HepG2 (cell line): ENCODE data around the gene SCARB2. TPM values are rescaled to one million over a fixed set of nuclear protein-coding genes. Genes with fewer than 3 reads are reported as not detected.

ENCODE experiments used
- ADNP ChIP-seq: sonication (generic); formaldehyde crosslinking; IDR thresholded peaks from 2 replicates; pipeline ENCODE4 v1.4.0; 2020; ENCODE audit warnings: missing genetic modification reagents
- BHLHE40 ChIP-seq: IDR thresholded peaks from 2 replicates; pipeline ENCODE4 v1.6.1; 2011; ENCODE audit warnings: low read length, improper control_type of control experiment
- CREB1 ChIP-seq, 2 experiments: fragments of 450-650 bp in 1 of 2; IDR thresholded peaks; 2 replicates each; pipeline ENCODE4 v1.6.1; 2016 to 2017; ENCODE audit warnings: control low read depth in 1 of 2, mild to moderate bottlenecking in 1 of 2, missing compliant biosample characterization in 1 of 2, missing genetic modification characterization in 1 of 2
- ESRRA ChIP-seq: sonication (generic); formaldehyde crosslinking; IDR thresholded peaks from 2 replicates; pipeline ENCODE4 v1.5.1; 2020; ENCODE audit warnings: mild to moderate bottlenecking, low read depth, missing genetic modification reagents
- FOXC1 ChIP-seq: sonication (generic); formaldehyde crosslinking; IDR thresholded peaks from 2 replicates; pipeline ENCODE4 v1.8.0; 2022; ENCODE audit warnings: mild to moderate bottlenecking, missing genetic modification reagents, borderline replicate concordance
- KDM6A ChIP-seq: IDR thresholded peaks from 2 replicates; pipeline ENCODE4 v1.6.1; 2016; ENCODE audit warnings: low read depth
- MTF1 ChIP-seq: sonication (generic); formaldehyde crosslinking; IDR thresholded peaks from 2 replicates; pipeline ENCODE4 v1.5.0; 2020; ENCODE audit warnings: missing genetic modification reagents
- NFRKB ChIP-seq: fragments of 450-650 bp; IDR thresholded peaks from 2 replicates; pipeline ENCODE4 v1.6.1; 2017
- NR1H2 ChIP-seq: sonication (generic); formaldehyde crosslinking; IDR thresholded peaks from 2 replicates; pipeline ENCODE4 v1.8.1; 2022; ENCODE audit warnings: low read depth, missing genetic modification reagents, borderline replicate concordance
- PHB2 ChIP-seq: fragments of 450-650 bp; IDR thresholded peaks from 2 replicates; pipeline ENCODE4 v1.6.1; 2018; ENCODE audit not compliant: partially characterized antibody
- RARG ChIP-seq: sonication (generic); formaldehyde crosslinking; IDR thresholded peaks from 2 replicates; pipeline ENCODE4 v1.4.0; 2020; ENCODE audit warnings: low read depth, mild to moderate bottlenecking, missing genetic modification reagents
- SPEN ChIP-seq: sonication (generic); formaldehyde crosslinking; IDR thresholded peaks from 2 replicates; pipeline ENCODE4 v1.5.1; 2020; ENCODE audit warnings: low read depth, mild to moderate bottlenecking, missing genetic modification reagents
- TFDP1 ChIP-seq: IDR thresholded peaks from 2 replicates; pipeline ENCODE4 v1.6.1; 2016; ENCODE audit warnings: missing compliant biosample characterization, missing genetic modification reagents, borderline replicate concordance
- TGIF2 ChIP-seq: IDR thresholded peaks from 2 replicates; pipeline ENCODE4 v1.6.1; 2016; ENCODE audit warnings: control low read depth, missing compliant biosample characterization
- THAP8 ChIP-seq: sonication (generic); formaldehyde crosslinking; IDR thresholded peaks from 2 replicates; pipeline ENCODE4 v1.5.1; 2020; ENCODE audit warnings: missing genetic modification reagents, mild to moderate bottlenecking, borderline replicate concordance
- ZBED4 ChIP-seq: sonication (generic); formaldehyde crosslinking; IDR thresholded peaks from 2 replicates; pipeline ENCODE4 v1.4.0; 2020; ENCODE audit warnings: missing genetic modification reagents, borderline replicate concordance
- ZNF552 ChIP-seq: sonication (generic); formaldehyde crosslinking; IDR thresholded peaks from 2 replicates; pipeline ENCODE4 v1.9.0; 2022; ENCODE audit warnings: missing genetic modification reagents, mild to moderate bottlenecking, borderline replicate concordance
- ZNF563 ChIP-seq: sonication (generic); formaldehyde crosslinking; IDR thresholded peaks from 2 replicates; pipeline ENCODE4 v1.8.0; 2022; ENCODE audit warnings: mild to moderate bottlenecking, moderate library complexity, missing genetic modification reagents
- ZNF710 ChIP-seq: sonication (generic); formaldehyde crosslinking; IDR thresholded peaks from 2 replicates; pipeline ENCODE4 v1.5.0; 2020; ENCODE audit warnings: mild to moderate bottlenecking, missing genetic modification reagents, borderline replicate concordance
- ZNF839 ChIP-seq: sonication (generic); formaldehyde crosslinking; IDR thresholded peaks from 2 replicates; pipeline ENCODE4 v1.4.0; 2020; ENCODE audit warnings: missing genetic modification reagents, mild to moderate bottlenecking, borderline replicate concordance
- ZSCAN25 ChIP-seq: sonication (generic); formaldehyde crosslinking; IDR thresholded peaks from 2 replicates; pipeline ENCODE4 v1.8.0; 2022; ENCODE audit warnings: mild to moderate bottlenecking, missing genetic modification reagents
- ZZZ3 ChIP-seq: sonication (generic); formaldehyde crosslinking; IDR thresholded peaks from 2 replicates; pipeline ENCODE4 v1.4.0; 2020; ENCODE audit warnings: missing genetic modification reagents, mild to moderate bottlenecking, borderline replicate concordance
- polyA plus RNA-seq, 8 experiments: library from polyadenylated mRNA; depleted of rRNA in 3 of 8; stranded (reverse) in 7 of 8; unstranded in 1 of 8; fragments of >200 nt; fragmentation: Illumina TruSeq in 4 of 8; extraction: Trizol in 4 of 8; gene quantifications; 2 replicates each; pipeline versions ENCODE4 v1.2.1 to v1.2.3, GENCODE V29; 2011 to 2016; ENCODE audit warnings: low read depth in 4 of 8, missing spikeins in 1 of 8, mixed read lengths in 1 of 8; ENCODE audit not compliant: insufficient read depth in 1 of 8
- total RNA-seq, 5 experiments: library from RNA; depleted of rRNA; stranded (reverse); fragments of >200 nt; fragmentation: Illumina TruSeq; extraction: Trizol; gene quantifications; 2 replicates each; pipeline ENCODE4 v1.2.3, GENCODE V29; 2016; ENCODE audit warnings: low read depth in 1 of 5

Gene SCARB2
- total and polyA plus RNA-seq, 2 of the 13 experiments (the other 11 are each of a cell fraction or from before 2014, with no cell fraction given), result 40.6 to 43.4 TPM

- TF ChIP-seq ZNF552 (peak; percentile 78; the same call in 1 of the 2 replicates), MTF1 (no peak), NR1H2 (CRISPR knock-in tag) (no peak; the same call in 1 of the 2 replicates), KDM6A (CRISPR knock-in tag) (no peak), ESRRA (CRISPR knock-in tag) (no peak; the same call in 1 of the 2 replicates), ZNF563 (CRISPR knock-in tag) (peak; percentile 94), ZBED4 (CRISPR knock-in tag) (0 out of 2 replicates have a peak, but pooled peaks have one; percentile 57), ADNP (CRISPR knock-in tag) (no peak), ZZZ3 (CRISPR knock-in tag) (peak; percentile 81; the same call in 1 of the 2 replicates), NFRKB (no peak), ZNF710 (CRISPR knock-in tag) (no peak), BHLHE40 (peak; percentile 32), RARG (0 out of 2 replicates have a peak, but pooled peaks have one; percentile 62), ZNF839 (CRISPR knock-in tag) (peak; percentile 96), TGIF2 (peak; percentile 97), FOXC1 (peak; percentile 94), PHB2 (no peak), THAP8 (CRISPR knock-in tag) (peak; percentile 42; the same call in 1 of the 2 replicates), SPEN (CRISPR knock-in tag) (peak; percentile 97), ZSCAN25 (CRISPR knock-in tag) (peak; percentile 56; the same call in 1 of the 2 replicates), CREB1 (IDR thresholded peaks at IDR 0.05) (peak; percentile 82), CREB1 (CRISPR knock-in tag; IDR thresholded peaks at IDR 0.05) (peak; percentile 95), TFDP1 (peak; percentile 90)
Observed at GRCh38 chr4:76148142-76148865, 65.3 kb downstream of the SCARB2 start, which contains the start of gene NUP54 (continued).
